Activated T-helper 17 cell treated with anti-CD3 and anti-CD28 coated beads, Interleukin-2, amount 50 U/mL, for 72 hours (primary cell): ENCODE results near the gene PPP1R12C. TPM values are rescaled to one million over a fixed set of nuclear protein-coding genes. Genes with fewer than 3 reads are reported as not detected.
"Not testable (repeated sequence)": the region's sequence is repeated elsewhere in the genome, so short reads cannot be mapped to it uniquely, and the experiment has no call there.

Experiments
- ATAC-seq: fragments of 150-1000 bp; cut with Tn5 transposase; replicated peaks from 2 replicates; pipeline ENCODE4 v1.10.0; 2021; ENCODE audit warnings: mild to moderate bottlenecking, moderate library complexity
- H3K27ac Mint-ChIP-seq: one replicate; pipeline ENCODE4 v1.8.0; 2022; ENCODE audit warnings: mixed read lengths
- H3K27me3 Mint-ChIP-seq: one replicate; pipeline ENCODE4 v1.8.0; 2022; ENCODE audit warnings: mixed read lengths
- H3K36me3 Mint-ChIP-seq: one replicate; pipeline ENCODE4 v1.8.0; 2022; ENCODE audit warnings: low read depth, mild to moderate bottlenecking, mixed read lengths
- H3K4me1 Mint-ChIP-seq: one replicate; pipeline ENCODE4 v1.8.0; 2022; ENCODE audit warnings: mixed read lengths
- H3K4me3 Mint-ChIP-seq: one replicate; pipeline ENCODE4 v1.8.0; 2022; ENCODE audit warnings: mild to moderate bottlenecking, mixed read lengths
- H3K9me3 Mint-ChIP-seq: one replicate; pipeline ENCODE4 v1.8.0; 2022; ENCODE audit warnings: mixed read lengths
- total RNA-seq, 2 donors: library from RNA; stranded (reverse); gene quantifications; one replicate each; pipeline ENCODE4 v1.2.3, GENCODE V29; 2022

The PPP1R12C gene
- total RNA-seq, 2 donors from 2014 or later, result 74.5 to 94.8 TPM

DNA sequence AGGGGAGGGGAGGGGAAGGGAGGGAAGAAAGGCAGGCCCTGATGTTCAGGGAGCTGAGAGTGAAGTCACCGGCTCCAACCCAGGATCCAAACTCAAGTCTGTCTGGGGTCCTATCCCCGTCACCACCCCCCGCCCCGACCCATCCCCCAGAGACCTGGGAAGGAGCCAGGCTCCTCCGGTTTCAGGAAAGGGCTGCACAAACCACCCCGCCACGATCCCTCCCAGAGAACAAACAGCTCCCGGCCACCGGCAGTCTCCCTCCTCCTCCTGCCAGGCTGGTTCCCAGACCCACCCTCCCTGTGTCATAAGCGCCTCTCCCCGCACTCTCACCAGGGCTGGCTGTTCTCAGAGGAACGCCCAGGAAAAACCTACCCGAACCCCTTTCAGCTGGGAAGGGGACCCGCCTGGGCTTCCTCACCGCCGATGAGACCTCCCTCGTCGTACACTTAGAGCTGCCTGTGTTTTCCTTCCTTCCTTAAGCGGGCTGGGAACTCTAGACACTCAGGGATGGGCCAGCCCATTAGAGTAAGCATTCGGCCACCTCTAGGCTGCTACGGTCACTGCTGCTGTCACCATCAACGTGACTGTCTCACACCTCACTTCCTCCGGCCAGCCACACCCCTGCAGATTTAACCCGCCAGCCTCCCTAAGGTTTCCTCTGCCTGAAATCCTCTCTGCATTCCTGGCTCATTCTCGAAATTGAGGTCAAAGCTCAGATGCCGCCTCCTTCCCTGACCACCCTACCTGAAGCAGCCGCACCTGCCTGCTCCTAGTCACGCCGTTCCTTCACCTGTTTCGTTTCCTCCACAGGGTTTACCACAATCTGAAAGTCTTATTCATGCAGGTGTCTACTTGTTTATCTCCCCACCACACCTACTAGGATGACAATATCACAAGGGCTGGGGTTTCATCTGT lies 48.2 kb downstream of the PPP1R12C start:
- peak; percentile 64 for ATAC-seq
- Mint-ChIP-seq H3K27ac (peak overlapping the region; percentile 8), H3K9me3 (no peaks in the 10 kb centered on the region), H3K27me3 (peaks cover 39% of the 10 kb centered on the region), H3K4me3 (peak overlapping the region; percentile 60), H3K36me3 (no peaks in the 10 kb centered on the region), H3K4me1 (peaks cover 18% of the 10 kb centered on the region)

DNA sequence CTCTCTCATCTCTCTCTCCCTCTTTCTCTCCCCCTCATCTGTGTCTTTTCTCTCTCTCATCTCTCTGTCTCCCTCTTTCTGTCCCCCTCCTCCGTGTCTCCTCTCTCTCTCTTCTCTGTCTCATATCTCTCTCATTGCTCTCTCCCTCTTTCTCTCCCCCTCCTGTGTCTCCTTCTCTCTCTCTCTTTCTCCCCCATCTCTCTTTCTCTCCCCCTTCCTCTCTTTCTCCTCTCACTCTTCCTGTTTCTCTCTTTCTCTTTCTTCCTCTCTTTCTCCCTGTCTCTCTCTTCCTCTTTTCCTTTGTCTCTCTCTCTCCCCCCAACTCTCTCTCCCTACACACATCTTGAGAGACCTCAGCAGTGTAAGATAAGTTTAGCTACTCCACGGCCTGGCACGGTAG lies 49.6 kb downstream of the PPP1R12C start:
- Mint-ChIP-seq H3K27ac (no peak overlapping the region), H3K36me3 (no peaks in the 10 kb centered on the region), H3K4me3 (peak overlapping the region; percentile 30), H3K9me3 (no peaks in the 10 kb centered on the region), H3K27me3 (peaks cover 39% of the 10 kb centered on the region), H3K4me1 (peaks cover 18% of the 10 kb centered on the region)
- ATAC-seq, result no peak

DNA sequence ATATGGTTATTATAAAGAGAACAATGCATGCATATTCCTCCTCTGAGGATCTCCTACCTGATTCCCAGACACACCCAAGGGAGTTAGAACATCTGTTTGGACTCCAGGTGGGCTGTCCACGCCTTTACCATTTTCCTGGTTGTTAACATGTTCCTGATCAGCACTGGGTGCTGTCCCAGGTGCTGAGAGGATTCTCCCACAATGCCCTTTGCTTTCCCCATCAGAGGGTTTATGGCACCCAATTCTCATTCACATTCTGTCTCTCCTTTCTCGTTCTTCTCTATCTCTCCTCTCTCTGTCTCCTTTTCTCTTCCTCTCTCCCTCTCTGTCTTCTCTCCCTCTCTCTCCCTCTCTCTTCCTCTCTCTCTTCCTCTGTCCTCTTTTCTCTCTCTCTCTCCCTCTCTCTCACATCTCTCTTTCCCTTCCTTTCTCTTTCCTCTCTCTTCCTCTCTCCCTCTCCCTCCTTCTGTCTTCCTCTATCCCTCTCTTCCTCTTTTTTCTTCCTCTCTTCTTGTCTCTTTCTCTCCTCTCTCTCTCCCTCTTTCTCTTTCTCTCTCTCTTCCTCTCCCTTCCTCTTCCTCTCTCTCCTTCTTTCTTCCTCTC lies 51.2 kb downstream of the PPP1R12C start:
- Mint-ChIP-seq H3K27ac (no peak overlapping the region), H3K9me3 (no peaks in the 10 kb centered on the region), H3K4me3 (no peak overlapping the region), H3K27me3 (peaks cover 32% of the 10 kb centered on the region), H3K4me1 (peaks cover 18% of the 10 kb centered on the region), H3K36me3 (no peaks in the 10 kb centered on the region)
- ATAC-seq, result no peak

DNA sequence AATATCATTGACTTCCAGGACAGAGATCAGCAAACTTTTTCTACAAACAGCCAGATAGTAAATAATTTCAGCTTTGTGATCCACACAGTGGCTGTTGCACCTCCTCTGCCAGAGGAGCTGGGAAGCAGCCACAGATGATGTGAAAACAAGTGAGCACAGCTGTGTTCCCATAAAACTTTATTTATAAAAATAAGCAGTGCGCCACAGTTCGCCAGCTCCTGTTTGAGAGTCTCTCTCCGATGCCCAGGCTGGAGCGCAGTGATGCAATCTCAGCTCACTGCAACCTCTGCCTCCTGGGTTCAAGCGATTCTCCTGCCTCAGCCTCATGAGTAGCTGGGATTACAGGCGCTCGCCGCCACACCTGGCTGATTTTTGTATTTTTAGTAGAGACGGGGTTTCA lies 51.9 kb downstream of the PPP1R12C start:
- Mint-ChIP-seq H3K27me3 (peaks cover 30% of the 10 kb centered on the region), H3K4me1 (peaks cover 16% of the 10 kb centered on the region)
- H3K9me3 Mint-ChIP-seq, H3K4me3 Mint-ChIP-seq, H3K36me3 Mint-ChIP-seq, ATAC-seq, H3K27ac Mint-ChIP-seq: not testable (repeated sequence)

DNA sequence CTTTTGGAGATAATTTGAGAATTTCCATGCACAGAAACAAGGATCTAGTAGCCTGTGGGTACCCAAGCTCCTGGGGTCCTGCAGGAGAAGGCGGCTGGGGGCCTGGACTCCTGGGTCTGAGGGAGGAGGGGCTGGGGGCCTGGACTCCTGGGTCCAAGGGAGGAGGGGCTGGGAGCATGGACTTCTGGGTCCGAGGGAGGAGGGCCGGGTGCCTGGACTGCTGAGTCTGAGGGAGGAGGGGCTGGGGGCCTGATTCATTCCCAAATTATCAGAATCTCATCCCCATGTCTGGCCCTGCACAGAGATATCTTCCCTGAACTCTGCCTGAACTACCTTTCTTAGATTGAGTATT lies 54.0 kb downstream of the PPP1R12C start:
- H3K27me3 Mint-ChIP-seq, result peaks cover 21% of the 10 kb centered on the region
- H3K36me3 Mint-ChIP-seq, result peaks cover 15% of the 10 kb centered on the region
- no peaks in the 10 kb centered on the region for H3K9me3 Mint-ChIP-seq
- peak overlapping the region; percentile 52 for H3K27ac Mint-ChIP-seq
- peaks cover 7% of the 10 kb centered on the region for H3K4me1 Mint-ChIP-seq
- H3K4me3 Mint-ChIP-seq, result peak overlapping the region; percentile 83
- ATAC-seq, result no peak

DNA sequence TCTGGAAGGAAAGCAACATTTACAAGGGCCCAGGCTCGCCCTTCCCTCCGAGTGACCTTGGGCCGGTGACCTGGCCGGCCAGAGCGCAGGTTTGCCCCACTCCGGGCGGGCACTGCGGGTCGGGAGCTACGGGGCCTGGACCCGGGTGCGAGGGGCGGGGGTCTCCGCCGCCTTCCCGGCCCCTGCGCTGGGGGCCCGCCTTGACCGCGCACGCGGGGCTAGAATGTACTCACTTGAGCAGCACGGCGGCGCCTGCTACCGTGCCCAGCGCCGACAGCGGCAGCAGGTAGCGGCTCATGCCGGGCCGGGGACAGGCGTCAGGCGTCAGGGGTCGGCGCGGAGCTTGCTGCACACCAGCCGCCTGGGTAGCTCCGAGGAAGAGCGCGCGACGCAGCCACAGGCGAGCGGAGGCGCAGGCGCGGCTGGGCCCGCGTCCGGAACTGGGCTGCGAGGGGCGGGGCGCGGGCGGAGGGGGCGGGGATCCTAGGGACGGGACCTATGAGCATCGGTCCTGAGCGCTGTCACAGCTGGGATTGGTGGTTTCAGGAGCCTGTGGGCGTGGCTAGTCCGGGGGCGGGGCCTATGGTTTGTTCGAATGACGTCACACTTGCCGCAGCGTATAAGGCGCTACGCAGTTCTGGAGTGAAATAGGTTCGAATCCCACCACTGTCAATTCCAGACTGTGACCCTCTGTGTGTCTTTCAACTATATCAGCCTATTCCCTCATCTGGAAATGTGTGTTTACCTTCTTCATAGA lies 54.5 kb downstream of the PPP1R12C start, which contains the start of gene RDH13:
Gene RDH13 (minus strand): TSS at position 414 of the 757 bp plus-strand sequence. CDS start 116 bp downstream, at position 298.
- Mint-ChIP-seq H3K27ac (peak within 1 kb of the TSS; percentile 52), H3K4me1 (peaks cover 4% of the 10 kb centered on the region), H3K27me3 (peaks cover 18% of the 10 kb centered on the region)

DNA sequence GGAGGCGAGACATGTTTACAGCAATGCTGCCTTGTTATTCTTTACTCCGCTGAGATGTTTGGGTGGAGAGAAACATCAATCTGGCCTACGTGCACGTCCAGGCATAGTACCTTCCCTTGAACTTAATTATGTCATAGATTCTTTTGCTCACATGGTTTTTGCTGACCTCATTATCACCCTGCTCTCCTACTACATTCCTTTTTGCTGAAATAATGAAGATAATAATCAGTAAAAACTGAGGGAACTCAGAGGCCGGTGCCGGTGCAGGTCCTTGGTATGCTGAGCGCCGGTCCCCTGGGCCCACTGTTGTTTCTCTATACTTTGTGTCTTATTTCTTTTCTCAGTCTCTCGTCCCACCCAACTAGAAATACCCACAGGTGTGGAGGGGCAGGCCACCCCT lies 57.1 kb downstream of the PPP1R12C start:
- H3K9me3 Mint-ChIP-seq, H3K27me3 Mint-ChIP-seq, H3K4me1 Mint-ChIP-seq, H3K27ac Mint-ChIP-seq, H3K4me3 Mint-ChIP-seq, ATAC-seq: not testable (repeated sequence)
- H3K36me3 Mint-ChIP-seq, result peaks cover 44% of the 10 kb centered on the region

More for the DNA sequence above, 54.5 kb downstream of the PPP1R12C start, which contains the start of gene RDH13:
- peak; percentile 100 for ATAC-seq
- Mint-ChIP-seq H3K9me3 (no peaks in the 10 kb centered on the region), H3K36me3 (peaks cover 21% of the 10 kb centered on the region), H3K4me3 (peak within 1 kb of the TSS; percentile 83)

DNA sequence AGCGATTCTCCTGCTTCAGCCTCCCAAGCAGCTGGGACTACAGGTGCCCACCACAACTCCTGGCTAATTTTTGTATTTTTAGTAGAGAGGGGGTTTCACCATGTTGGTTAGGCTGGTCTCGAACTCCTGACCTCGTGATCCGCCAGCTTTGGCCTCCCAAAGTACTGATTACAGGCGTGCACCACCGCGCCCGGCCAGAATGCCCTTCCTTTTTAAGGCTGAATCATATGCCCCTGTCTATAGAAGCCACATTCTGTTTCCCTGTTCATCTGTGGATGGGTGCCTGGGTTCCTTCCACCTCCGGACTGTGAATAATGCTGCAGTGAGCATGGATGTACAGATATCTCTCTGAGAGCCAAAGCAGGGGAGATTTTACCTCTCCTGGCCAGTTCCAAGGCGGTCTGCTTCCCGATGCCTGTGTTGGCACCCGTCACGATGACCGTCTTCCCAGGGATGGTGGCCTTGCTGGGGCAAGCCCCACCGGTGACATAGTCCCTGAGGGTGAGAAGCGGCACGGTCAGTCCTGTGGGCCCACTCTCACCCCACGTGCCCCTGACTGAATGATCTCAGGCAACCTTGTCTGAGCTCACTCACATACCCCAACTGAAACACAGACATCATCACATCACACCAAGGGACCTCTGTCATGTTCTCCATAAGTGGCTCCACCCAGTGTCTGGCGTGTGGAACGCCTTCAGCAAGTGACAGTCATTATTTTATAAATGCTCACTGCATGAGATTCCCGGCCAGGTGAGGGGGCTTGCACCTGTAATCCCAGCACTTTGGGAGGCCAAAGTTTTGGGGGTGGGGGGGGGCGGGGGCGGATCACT lies 58.4 kb downstream of the PPP1R12C start:
- Mint-ChIP-seq H3K27me3 (no peaks in the 10 kb centered on the region), H3K27ac (no peak overlapping the region), H3K4me1 (no peaks in the 10 kb centered on the region), H3K9me3 (no peaks in the 10 kb centered on the region), H3K36me3 (peaks cover 57% of the 10 kb centered on the region), H3K4me3 (no peak overlapping the region)
- no peak for ATAC-seq

DNA sequence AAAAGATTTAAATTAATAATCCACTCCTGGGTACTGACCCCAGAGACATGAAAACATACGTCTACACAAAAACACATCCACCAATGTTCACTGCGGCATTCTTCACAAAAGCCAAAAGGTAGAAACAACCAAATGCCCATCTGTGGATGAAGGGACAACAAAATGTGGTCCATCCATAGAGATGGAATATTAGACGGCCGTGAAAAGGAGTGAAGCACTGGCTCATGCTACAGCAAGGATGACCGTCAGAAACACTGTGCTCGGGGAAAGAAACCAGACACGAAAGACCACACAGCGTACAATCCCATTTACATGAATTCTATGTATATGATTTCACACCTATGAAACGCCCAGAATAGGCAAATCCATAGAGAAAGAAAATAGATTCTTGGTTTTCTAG lies 60.6 kb downstream of the PPP1R12C start:
- Mint-ChIP-seq H3K27ac (no peak overlapping the region), H3K4me3 (no peak overlapping the region), H3K36me3 (peaks cover 77% of the 10 kb centered on the region), H3K9me3 (no peaks in the 10 kb centered on the region), H3K4me1 (no peaks in the 10 kb centered on the region), H3K27me3 (no peaks in the 10 kb centered on the region)
- ATAC-seq, result no peak

DNA sequence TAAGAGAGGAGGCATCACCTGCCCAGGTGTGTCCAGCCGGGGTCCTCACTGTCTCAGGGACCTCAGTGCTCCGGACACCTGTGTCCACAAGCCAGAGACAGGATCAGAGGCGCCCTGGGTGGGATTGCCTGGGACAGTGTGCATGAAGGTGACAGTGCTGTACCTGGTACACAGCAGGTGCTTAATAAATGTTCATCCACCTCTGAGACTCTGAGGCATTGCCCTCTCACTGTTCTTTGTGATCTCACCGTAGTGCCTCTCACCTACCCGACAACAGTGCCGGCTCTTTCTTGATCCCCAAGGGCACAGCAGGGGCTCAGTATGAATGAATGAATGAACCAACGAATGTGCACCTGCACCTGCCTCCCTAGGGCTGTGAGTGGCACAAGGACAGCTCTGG lies 63.7 kb downstream of the PPP1R12C start:
- Mint-ChIP-seq H3K4me3 (no peak overlapping the region), H3K36me3 (peaks cover 87% of the 10 kb centered on the region), H3K4me1 (no peaks in the 10 kb centered on the region), H3K27me3 (no peaks in the 10 kb centered on the region), H3K27ac (no peak overlapping the region), H3K9me3 (no peaks in the 10 kb centered on the region)
- ATAC-seq, result no peak

DNA sequence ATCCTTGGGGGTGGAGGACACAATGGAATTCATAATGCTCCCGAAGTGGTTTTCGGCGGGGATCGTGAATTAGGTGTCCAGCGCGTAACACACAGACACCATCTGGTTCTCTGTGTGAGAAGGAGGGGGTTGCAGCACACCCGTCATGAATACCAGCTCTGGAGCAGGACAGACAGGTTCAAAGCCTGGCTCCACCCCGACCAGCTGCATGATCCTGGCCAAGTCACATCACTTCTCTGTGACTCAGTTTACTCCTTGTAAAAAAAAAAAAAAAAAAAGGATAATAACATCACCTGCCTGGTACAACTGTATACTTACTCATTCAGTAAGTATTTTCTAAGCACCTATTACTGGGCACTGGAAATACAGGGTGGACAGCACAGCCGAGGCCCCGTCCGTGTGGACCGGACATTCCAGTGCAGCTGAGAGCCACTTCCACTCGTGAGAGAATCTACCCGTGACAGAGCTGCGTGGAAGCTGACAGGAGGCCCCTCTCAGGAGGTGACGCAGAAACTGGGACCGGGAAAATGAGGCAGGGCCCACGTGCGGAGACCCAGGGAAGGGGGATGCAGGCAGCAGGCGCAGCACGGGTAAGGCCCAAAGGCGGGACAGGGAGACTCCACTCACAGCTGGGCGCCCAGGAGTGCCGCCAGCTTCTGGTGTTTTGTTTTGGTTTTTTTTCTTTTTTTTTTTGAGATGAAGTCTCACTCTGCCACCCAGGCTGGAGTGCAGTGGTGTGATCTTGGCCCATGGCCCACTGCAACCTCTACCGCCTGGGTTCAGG lies 66.5 kb downstream of the PPP1R12C start:
- Mint-ChIP-seq H3K27ac (no peak overlapping the region), H3K4me3 (no peak overlapping the region), H3K27me3 (no peaks in the 10 kb centered on the region), H3K36me3 (peaks cover 78% of the 10 kb centered on the region), H3K9me3 (no peaks in the 10 kb centered on the region), H3K4me1 (no peaks in the 10 kb centered on the region)
- ATAC-seq, result no peak

DNA sequence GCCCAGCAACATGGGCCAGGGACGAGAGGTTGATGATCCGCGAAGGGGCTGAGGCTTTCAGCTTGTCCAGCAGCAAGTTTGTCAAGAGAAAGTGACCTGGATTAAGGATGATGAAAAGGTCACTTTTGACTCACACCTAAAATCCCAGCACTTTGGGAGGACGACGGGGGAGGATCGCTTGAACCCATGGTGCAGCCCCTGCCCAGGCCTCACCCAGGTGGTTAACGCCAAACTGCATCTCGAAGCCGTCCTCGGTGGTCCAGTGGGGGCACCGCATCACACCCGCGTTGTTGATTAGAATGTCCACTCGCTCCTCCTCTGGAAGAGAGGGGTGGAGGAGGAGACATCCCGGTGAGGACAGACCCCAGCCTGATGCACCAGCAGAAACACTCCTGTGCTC lies 69.0 kb downstream of the PPP1R12C start:
- H3K36me3 Mint-ChIP-seq, result peaks cover 76% of the 10 kb centered on the region
- no peaks in the 10 kb centered on the region for H3K27me3 Mint-ChIP-seq
- ATAC-seq, result no peak
- H3K27ac Mint-ChIP-seq, result no peak overlapping the region
- H3K4me3 Mint-ChIP-seq, result no peak overlapping the region
- H3K4me1 Mint-ChIP-seq, result no peaks in the 10 kb centered on the region
- no peaks in the 10 kb centered on the region for H3K9me3 Mint-ChIP-seq

DNA sequence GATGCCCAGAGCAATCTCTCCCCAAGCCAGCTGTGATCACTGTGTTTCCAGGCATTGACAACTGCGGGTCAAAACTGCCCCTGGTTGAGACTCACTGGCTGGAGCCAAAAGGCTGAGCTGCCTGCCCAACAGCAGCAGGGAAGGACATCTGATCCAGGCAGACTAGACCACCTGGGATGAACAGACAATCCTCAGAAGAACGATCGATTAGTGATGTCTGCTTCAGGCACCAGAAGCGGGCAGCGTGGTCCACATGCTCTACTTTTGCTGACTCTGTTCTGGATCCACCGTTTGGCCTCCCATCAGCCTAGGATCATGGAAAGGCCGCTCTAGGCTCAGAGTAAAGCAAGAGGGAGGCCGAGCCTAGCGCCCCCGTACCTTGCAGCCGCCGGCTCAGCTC lies 69.5 kb downstream of the PPP1R12C start:
- Mint-ChIP-seq H3K4me1 (no peaks in the 10 kb centered on the region), H3K9me3 (no peaks in the 10 kb centered on the region), H3K27ac (no peak overlapping the region), H3K27me3 (no peaks in the 10 kb centered on the region), H3K4me3 (no peak overlapping the region), H3K36me3 (peaks cover 76% of the 10 kb centered on the region)
- no peak for ATAC-seq
